ENCODE measurements around the gene SNCAIP.

The SNCAIP gene

DNA sequence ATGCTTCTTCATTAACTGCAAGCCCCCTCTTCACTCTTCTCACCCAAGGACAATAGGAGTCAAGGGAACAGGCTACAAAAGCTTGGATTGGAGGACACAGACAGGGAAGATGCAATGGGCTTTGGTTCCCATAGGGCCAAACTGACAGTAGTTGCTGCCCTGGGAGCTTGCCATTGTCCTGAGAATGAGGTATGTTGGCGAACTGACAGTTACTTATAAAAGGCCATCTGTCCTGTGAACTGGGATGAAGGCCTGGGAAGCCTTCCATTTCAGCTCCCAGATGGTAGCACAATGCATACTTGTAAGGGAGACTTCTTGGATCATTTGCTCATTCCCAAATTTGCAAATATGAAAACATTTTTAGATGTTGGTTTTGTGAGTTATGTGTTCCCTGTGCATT, 88.9 kb downstream of the SNCAIP start:
- no peak for TF ChIP-seq SNAI2 (CRISPR knock-in tag; IDR thresholded peaks at IDR 0.05)
- TF ChIP-seq TOX (CRISPR knock-in tag; IDR thresholded peaks at IDR 0.05; ENCODE audit: borderline replicate concordance): no peak
- ATAC-seq: no peak

GRCh38 chr5:122401976-122402725, 90.1 kb downstream of the SNCAIP start:
- TF ChIP-seq TCF4 (CRISPR knock-in tag; IDR thresholded peaks at IDR 0.05; ENCODE audit: borderline replicate concordance): no peak
- TF ChIP-seq, protein P1, sequence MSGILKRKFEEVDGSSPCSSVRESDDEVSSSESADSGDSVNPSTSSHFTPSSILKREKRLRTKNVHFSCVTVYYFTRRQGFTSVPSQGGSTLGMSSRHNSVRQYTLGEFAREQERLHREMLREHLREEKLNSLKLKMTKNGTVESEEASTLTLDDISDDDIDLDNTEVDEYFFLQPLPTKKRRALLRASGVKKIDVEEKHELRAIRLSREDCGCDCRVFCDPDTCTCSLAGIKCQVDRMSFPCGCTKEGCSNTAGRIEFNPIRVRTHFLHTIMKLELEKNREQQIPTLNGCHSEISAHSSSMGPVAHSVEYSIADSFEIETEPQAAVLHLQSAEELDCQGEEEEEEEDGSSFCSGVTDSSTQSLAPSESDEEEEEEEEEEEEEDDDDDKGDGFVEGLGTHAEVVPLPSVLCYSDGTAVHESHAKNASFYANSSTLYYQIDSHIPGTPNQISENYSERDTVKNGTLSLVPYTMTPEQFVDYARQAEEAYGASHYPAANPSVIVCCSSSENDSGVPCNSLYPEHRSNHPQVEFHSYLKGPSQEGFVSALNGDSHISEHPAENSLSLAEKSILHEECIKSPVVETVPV (CRISPR knock-in tag; IDR thresholded peaks at IDR 0.05): no peak
- no peak for TF ChIP-seq SNAI2 (CRISPR knock-in tag; IDR thresholded peaks at IDR 0.05)
- no peak for TF ChIP-seq TOX (CRISPR knock-in tag; IDR thresholded peaks at IDR 0.05; ENCODE audit: borderline replicate concordance)
- no peak for TF ChIP-seq ARNTL (CRISPR knock-in tag; IDR thresholded peaks at IDR 0.05; ENCODE audit: borderline replicate concordance, low read depth)
- no peak for TF ChIP-seq ZFP30 (CRISPR knock-in tag; IDR thresholded peaks at IDR 0.05)
- ATAC-seq: no peak

DNA sequence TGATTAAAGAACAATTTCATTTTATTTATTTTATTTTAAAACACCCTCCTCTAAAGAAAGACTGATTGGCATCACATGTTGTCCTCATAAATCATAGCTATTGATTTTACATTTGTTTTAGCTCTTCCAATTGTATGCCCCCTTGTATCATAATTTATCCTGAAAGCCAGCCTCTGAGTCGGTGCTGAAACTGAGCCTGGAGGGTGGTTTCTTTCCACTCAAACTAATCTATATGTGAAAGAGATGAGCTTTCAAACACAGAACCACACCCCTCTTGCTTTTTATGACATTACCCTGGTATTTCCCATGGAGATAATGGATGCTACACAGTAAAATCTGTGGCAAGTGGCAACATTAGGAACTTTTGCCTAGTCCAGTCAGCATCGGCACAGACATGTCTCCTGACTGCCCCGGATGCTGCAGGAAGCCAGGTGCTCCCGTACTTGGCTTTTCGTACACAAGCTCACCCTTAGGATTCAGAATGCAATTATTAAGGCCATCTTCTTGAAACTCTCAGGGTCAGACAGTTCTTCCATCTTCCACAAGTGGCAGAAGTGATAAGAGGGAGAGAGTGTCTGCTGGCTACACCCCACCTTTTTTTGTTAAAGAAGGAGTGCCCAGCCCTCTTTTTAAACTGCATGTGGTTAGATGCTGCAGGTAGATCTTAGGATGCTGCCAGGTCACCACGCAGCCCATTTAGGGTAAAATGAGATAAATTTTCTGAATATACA, 91.1 kb downstream of the SNCAIP start:
- TF ChIP-seq ISL1 (CRISPR knock-in tag; IDR thresholded peaks at IDR 0.05) (no peak), ZNF70 (CRISPR knock-in tag; IDR thresholded peaks at IDR 0.05) (no peak), BACH2 (CRISPR knock-in tag; IDR thresholded peaks at IDR 0.05; ENCODE audit: borderline replicate concordance) (no peak), ZFP30 (CRISPR knock-in tag; IDR thresholded peaks at IDR 0.05) (no peak), ZNF565 (CRISPR knock-in tag; conservative IDR thresholded peaks at IDR 0.05; ENCODE audit: low read depth) (no peak), ZC3H10 (CRISPR knock-in tag; IDR thresholded peaks at IDR 0.05) (no peak), CSDC2 (CRISPR knock-in tag; IDR thresholded peaks at IDR 0.05) (no peak), TSHZ2 (CRISPR knock-in tag; IDR thresholded peaks at IDR 0.05) (no peak), TOX (CRISPR knock-in tag; IDR thresholded peaks at IDR 0.05; ENCODE audit: borderline replicate concordance) (no peak), OSR1 (CRISPR knock-in tag; IDR thresholded peaks at IDR 0.05) (no peak), SNAI2 (CRISPR knock-in tag; IDR thresholded peaks at IDR 0.05) (no peak)
- TF ChIP-seq, protein P1 (CRISPR knock-in tag; IDR thresholded peaks at IDR 0.05): no peak
- no peak for ATAC-seq

DNA sequence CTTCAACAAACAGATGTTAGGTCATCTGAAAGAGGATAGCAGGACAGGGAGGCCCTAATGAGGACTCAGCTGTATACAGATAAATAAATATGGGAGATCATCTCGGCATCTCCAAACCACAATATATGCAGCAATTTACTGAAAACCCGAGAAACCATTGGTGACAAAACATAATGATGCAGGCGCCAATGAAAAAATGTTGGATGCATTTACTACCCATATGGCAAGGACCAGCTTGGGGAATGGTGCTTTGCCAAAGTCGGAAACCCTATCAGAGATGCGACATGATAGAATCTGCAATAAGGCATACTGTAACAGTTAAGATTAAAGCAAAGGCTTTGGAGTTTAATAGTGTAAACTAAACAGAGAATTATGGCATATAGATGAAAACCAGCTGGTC, 92.0 kb downstream of the SNCAIP start:
- ATAC-seq: no peak
- TF ChIP-seq PPARA (CRISPR knock-in tag; IDR thresholded peaks at IDR 0.05; ENCODE audit: borderline replicate concordance) (no peak), ZNF565 (CRISPR knock-in tag; conservative IDR thresholded peaks at IDR 0.05; ENCODE audit: low read depth) (no peak), SNAI2 (CRISPR knock-in tag; IDR thresholded peaks at IDR 0.05) (no peak), ZFP3 (CRISPR knock-in tag; IDR thresholded peaks at IDR 0.05) (no peak), CSDC2 (CRISPR knock-in tag; IDR thresholded peaks at IDR 0.05) (no peak), RARB (CRISPR knock-in tag; IDR thresholded peaks at IDR 0.05) (no peak)
- TF ChIP-seq, protein P2, sequence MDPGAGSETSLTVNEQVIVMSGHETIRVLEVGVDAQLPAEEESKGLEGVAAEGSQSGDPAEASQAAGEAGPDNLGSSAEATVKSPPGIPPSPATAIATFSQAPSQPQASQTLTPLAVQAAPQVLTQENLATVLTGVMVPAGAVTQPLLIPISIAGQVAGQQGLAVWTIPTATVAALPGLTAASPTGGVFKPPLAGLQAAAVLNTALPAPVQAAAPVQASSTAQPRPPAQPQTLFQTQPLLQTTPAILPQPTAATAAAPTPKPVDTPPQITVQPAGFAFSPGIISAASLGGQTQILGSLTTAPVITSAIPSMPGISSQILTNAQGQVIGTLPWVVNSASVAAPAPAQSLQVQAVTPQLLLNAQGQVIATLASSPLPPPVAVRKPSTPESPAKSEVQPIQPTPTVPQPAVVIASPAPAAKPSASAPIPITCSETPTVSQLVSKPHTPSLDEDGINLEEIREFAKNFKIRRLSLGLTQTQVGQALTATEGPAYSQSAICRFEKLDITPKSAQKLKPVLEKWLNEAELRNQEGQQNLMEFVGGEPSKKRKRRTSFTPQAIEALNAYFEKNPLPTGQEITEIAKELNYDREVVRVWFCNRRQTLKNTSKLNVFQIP (CRISPR knock-in tag; IDR thresholded peaks at IDR 0.05; ENCODE audit: borderline replicate concordance, low read depth): no peak

All from SK-N-SH treated with all-trans-retinoic acid at 6 μM for 48 hours (cell line).